HG02798 (cell line): ENCODE data around the gene FGD5.

Experiments used
- ATAC-seq: cut with Tn5 transposase; IDR thresholded peaks from one replicate; pipeline ENCODE4 v1.9.1; 2021; ENCODE audit warnings: mild to moderate bottlenecking; ENCODE audit not compliant: unreplicated experiment, poor library complexity

The FGD5 gene

DNA sequence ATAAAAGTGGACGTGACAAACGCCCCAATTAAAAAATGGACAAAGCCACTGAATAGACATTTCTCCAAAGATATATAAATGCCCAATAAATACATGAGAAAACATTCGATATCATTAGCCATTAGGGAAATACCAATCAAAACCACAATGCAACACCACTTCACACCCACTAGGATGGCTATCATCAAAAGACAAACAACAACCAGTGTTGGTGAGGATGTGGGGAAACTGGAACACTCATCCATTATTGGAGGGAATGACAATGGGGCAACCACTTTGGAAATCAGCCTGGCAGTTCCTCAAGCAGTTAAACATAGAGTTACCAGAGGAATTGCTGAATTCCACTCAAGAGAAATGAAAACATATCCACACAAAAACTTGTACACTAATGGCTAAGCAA, 32.4 kb upstream of the FGD5 start:
- no peak for ATAC-seq

DNA sequence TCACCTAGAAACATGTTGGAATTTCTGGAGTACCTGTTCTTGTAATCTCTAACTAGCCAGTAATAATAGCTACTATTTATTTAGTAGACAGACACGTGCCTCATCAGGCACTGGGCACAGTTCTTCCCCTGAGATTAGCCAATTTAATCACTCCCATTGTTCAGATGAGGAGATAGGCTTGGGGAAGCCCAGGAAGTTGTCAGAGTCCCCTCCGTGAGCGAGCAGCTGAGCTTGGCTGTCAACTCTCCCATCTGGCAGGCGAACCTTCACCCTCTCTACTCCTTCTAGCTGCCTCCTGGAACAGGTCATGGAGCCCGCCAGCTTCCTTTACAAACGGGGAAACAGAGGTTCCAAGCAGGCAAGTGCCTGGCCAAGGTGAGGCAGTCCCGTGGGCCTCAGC, 31.1 kb upstream of the FGD5 start:
- ATAC-seq = no peak

DNA sequence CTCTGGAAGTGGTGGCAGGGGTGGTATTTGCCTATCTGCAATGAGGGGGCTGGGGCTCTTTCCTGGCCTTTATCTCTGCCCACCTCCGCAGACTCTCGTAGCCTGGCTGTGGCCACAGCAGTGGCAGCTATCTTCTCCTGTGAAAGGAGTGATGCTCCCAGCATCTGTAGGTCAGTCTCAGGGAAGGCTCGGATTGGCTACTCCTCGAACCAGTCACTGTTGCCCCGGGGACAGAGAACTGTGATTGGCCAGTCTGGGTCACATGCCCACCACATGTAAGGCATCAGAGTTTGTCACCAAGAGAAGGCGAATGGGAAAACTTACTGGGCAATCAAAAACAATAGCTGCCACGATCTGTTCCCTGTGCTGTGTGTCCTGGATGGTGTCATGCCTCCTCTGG, 30.1 kb upstream of the FGD5 start:
- no peak for ATAC-seq

DNA sequence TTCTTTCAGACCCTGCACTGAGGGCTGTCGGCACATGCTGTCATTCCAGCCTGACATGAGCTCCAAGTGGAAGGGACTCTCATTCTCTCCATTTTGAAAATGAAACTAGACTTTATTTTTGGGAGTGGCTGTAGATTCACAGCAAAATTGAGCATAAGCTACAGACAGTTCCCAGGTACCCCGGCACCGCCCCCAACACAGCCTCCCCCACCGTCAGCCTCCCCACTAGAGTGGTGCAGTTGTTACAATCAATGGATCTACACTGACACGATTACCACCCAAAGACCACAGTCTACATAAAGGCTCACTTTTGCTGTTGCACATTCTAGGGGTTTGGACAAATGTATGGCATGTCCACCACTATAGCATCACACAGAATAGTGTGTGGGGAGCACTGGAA, 29.5 kb upstream of the FGD5 start:
- ATAC-seq = no peak

DNA sequence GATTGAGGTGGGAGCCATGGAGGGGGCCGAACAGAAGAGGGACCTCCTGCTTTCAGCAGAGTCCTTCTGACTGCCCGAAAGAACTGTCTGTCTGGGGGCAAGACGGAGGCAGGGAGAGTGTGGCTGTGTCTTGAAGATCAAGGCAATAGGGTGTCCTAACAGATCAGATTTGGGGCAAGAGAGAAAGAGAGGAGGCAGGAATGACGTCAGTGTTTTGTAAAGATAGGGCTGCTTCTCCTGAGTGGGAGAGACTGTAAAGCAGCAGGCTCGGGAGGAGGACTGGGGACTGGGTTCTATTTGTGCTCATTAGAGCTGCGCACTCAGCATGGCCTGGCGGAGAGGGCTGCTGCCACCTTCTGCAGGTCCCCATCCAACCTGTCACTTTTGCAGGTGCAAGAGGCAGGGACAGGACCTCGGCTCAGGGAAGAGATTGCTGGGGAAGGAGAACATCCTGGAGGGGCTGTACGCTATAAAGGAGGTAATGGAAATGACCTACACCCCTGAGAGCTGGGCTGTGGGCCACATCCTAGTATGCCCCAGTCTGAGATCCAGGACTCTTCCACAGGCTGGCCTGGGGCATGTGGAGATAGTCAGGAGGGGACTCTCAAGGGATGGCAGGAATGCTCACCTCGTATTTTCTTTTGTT, 29.0 kb upstream of the FGD5 start:
- ATAC-seq = no peak

DNA sequence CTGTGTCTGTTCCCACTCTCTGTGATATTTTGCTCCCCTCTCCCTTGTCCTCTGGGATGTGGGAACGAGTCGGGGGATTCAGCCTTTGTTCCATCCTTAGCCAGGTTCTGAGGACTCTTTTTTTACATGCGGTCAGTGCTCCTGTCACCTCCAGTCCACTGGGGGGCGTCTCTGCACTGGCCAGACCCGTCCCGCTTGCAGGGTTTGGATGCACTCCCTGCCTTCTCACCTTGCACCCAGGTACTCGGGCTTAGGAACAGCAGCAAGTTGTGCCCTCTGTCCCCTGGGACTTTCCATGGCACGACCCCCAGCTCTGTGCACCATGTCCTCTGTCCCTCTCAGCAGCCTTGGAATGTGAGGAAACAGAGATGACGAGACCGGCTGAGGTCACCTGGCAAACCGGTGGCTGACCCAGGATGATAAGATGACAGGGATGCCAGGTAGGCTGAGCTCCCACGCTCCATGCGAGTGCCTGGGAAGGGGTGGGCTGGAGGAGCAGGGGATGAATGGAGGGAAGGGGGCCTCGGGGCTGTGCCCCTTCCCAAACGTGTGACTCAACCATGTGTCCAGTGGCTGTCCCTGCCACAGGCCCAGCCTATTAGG, 27.3 kb upstream of the FGD5 start:
- ATAC-seq = no peak

DNA sequence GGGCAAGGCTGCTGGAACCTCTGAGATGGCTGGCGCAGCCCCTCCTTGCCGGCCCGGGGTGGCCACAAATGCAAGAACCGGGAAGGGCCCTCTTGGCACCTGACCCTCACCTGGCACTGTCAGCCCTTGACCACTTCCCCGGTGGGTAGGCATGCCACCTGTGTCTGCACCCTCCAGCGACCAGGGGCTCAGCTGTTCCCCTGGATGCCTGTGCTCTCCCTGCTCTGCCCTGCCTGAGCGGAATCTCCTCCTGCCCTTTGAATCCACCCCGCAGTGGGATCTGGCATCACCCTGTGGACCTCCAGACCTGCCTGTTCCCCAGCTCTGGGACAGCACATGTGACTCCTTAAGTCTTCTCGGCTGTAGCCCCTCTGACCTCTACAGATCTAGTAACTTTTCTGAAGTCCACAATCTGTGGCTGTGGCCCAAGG, 26.1 kb upstream of the FGD5 start:
- ATAC-seq = no peak

DNA sequence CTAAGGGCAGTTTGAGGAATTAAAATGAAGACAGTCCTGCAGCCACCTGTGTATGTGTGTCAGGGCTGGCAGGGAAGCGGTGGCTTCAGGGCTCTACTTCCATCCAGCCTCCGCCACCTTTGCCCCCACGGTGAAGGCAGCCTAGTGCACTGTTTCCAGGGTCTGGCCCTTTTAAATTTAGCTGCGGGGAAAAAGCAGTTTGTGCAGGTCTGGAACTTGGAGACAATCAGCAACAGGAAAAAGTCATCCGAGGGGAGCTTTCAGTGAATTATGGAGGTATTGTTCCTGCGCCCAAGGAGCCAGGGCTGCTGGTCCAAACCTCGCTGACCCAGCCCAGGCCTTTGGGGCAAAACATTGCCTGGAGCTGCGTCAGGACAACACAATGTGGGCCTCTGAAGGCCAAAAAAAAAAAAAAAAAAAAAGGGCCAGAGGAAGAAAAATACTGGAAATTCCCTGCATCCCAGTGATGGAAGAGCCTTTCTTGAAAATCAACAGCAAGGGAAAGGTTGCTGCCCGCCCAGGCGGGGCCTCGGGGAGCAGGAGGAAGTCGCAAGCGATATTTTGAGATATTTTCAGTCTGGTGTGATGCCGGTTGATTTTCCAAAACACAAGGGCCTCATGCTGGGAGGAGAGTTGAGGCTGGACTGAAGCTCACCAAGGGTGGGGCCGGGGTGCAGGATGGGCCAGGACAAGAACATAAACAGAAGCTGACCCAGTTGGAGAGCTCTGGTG, 25.5 kb upstream of the FGD5 start:
- ATAC-seq = no peak

DNA sequence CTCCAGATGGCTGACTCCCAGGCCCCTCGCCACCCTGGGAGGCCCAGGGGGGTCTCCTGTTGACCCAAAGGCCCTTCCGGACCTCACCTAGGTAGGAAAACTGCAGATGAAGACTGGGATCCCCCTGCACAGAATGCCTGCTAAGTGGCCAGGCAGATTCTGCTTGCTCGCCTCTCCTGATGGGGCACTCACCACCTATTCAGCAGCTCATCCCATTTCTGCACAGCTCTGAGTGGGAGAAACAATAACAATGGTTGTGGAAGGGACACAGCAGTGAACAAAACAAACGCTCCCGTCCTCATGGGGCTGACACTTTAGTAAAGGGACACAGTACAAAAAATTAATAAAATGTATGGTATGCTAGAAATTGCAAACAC, 24.9 kb upstream of the FGD5 start:
- no peak for ATAC-seq

DNA sequence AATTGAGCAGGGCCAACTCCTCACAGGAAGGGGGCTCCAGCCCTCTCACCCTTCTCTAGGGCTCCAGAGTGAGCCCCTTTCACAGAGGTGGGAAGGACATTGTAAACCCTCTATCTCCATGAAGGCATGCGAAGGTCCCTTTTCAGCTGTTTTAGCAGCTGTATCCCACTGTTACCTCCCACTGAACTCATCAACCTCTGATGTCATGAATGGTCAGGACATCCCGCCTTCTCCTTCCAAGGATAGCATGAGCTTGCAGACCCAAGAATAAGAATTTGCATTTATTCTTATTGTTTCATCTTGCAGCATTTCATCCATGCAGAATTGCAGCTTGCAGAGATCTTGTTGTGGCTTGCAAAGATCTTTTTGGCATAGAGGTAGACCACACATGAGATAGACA, 24.3 kb upstream of the FGD5 start:
- ATAC-seq = no peak

DNA sequence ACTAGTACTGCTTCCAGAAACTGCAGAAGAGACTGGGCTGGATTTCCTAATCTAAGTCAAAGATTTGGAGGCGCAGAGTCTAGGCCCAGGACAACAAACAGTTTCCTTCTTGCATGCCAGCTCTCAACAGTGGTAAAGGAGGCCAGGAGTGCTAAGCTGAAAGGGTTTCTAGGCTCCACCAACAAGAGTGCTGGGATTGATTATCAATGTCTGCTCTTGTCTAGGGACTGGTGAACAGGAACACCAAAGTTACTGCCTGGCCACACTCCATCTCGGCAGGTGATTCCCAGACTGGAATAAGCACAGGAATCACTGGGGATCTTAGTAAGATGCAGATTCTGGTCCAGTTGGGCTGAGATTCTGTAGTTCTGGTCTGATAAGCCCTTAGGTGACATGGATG, 22.8 kb upstream of the FGD5 start:
- no peak for ATAC-seq

DNA sequence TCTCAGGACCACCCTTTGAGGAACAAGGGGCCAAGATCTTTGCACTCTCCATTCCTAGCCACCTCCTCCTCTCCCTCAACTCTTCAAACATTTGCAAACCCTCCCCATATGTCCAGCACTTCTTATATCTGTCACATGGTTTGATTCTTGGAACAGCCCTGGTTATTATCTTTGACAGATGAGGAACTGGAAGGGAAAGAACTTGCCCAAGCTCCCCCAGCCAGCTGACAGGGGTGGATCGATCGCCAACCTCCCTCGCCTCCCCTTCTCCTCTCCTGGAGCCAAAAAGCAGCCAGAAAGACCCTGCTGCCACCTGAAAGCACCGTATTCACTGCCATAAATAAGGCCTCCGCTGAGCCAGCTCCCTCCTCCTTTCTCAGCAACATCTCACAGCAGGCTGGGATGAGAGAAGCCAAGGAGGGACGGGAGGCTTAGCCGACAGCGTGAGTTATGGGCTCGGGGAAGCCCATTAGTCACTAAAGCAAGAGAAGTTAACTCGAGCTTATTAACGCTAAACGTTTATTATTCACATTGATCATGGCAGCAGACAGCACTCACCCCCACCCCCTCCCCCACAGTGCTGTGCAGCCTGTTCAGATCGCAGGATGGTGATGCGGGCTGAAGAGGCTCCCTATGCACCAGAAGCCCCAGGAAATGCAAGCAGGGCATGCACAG, 22.2 kb upstream of the FGD5 start:
- ATAC-seq = no peak

DNA sequence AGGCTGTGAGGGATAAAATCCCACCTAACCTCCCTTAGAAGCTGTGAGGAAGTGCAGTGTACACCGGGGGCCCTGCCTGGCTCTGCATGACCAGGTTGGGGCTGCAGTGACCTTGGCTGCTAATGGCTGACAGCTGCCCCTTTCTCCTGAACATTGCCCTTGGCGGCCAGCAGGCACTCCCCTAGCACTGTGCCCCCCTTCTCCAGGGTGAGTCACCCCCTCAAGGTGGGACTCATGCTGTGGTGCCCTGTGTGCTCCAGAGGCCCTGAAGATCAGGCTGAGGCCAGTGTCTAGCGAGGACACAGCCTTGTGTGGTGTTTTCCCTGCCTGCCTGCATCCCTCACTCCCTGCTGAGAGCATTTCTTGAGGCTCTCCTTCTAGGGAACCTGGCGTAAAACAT, 21.0 kb upstream of the FGD5 start:
- no peak for ATAC-seq

DNA sequence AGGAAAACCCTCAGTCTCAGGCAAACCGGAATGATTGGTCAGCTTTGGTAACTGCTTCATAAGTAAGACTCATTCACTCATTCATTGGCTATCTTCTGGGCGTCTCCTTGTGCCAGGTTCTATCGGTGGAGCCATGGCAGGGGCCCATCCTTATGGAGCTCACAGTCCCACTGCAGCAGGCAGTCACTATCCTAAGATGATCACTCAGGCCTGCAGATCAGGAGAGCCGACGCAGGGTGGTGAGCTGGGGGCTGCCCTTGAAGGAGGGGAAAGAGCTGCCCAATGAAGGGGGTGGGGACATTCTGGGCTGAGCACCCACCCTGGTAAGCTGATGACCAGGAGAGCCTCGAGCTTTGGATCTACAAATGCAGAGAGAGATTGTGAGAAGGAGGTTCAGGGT, 20.5 kb upstream of the FGD5 start:
- no peak for ATAC-seq

DNA sequence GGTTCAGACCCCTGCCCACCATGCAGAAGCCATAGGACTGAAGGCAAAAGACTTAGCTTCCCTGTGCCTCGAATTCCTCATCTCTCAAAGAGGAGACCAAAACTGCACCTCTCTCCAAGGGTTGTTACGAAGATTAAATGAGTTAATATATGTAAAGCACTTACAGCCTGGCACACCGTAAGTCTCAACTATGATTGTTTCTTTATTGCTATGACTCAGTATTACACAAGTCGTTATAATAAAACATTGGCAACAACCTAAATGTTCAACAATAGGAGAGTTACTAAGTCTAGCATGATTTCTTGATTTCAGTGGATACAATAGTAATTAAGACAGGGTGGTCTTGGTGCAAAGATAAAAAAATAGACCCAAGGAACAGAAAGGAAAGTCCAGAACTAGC, 19.6 kb upstream of the FGD5 start:
- ATAC-seq = no peak

DNA sequence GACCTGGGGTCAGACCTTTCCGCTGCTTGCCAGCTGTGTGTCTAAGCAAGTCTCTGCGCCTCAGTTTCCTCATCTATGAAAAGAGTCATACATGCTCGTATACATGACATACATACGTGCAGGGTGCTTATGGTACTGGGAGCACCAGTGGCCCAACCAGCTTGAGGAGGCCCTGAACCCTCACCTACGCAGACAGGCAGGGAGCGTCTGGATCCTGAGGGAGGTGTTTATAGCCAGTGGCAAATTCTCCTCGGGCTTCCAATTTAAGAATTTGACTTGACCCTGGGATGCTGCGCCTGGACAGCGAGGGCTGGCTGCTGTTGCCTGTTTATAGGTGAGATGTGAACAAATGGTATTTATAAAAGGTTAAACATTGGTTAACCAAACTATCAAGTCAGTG, 17.7 kb upstream of the FGD5 start:
- no peak for ATAC-seq

DNA sequence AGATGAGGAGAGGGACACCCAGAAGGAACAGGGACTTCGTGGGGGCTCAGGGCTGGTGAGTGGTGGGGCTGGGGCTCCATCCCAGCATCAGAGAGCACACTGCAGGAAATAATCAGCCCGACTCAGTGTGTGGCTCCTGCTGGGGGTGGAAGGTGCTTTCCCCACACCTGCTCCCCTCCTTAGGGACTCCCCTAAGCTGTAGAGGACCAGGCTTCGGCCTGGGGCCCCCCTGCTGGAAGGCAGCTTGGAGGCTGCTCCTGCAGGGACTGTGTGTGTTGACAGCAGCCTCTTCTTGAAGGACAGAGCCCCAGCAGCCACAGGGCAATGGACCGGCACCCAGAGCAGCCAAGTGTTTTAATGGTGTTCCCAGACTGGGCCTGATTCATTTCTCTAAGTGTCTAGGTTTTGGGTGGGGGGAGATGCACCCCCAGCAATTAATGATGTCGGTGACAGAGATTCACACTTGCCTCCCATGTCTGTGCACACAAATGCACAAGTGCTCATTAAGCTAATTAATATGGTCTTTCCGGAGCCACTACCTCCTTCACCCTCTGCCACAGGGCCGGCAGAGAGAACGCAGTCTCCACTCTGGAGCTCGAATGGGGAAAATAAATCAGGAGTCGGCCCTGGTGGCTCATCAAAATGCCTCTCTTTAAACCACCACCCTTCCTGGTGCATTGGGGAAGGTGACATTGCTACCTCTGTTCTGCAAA, 16.9 kb upstream of the FGD5 start:
- ATAC-seq = no peak

DNA sequence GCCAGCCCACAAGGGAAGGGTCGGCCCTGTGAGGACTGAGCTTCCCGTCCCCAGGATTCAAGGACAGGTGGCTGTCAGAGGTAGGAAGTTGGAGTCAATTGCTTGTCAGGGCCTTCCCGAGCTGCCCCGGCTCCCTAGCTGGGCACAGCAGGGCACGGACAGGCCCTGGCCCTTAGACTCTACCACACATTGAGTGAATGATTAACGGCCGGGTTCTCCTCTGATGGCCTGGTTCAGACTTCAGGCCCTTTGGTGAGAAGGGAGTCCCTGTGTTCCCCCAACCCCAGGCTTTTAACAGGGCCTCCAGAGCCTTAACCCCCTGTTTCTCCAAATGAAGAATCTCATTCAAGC, 16.4 kb upstream of the FGD5 start:
- no peak for ATAC-seq

DNA sequence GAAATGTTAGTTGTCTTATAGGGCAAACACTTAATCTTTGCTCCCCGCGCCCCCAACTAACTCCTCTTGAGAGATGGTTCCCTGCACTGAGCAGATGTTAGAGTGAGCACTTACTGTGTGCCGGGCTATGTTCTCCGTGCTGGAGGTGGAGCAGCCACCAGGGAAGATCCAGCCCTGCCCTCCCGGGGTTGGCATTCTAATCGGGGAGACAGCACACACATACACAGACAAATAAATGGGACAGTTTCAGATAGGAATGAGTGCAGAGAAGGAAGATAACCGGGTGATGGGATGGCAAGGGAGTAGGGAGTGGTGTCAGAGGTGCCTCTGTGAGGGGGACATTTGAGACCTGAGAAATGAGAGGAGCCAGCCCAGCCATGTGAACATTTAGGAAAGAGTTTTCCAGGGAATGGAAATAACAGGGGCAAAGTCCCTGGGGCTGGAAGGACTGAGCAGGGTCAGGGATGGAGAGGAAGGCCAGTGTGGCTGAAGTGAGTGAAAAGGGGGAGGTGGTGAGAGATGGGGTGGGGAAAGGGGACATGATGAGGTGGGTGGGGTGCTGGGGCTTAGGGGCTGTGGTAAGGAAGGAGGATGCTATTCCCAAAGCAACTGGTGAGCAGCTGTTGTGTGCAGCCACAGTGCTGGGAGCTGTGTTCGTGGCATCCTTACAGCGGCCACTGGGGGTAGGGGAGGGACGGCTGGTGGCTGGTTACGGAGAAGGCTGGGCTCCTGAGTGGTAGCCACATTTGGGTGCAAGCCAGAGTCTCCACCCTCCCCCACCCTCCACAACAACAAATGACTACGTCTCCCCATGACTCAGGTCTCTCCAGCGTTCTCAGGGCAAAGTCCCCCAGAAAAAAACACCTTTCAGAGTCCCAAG, 15.4 kb upstream of the FGD5 start:
- ATAC-seq = no peak
